ENCODE measurements around the gene MYPN.
"Not testable (repeated sequence)": the region's sequence is repeated elsewhere in the genome, so short reads cannot be mapped to it uniquely, and the experiment has no call there.

MYPN gene

GRCh38 chr10:68179016-68179415, 69.7 kb downstream of the MYPN start:
- no peak for DNase-seq (ENCODE audit: low spot score)
- no peak for TF ChIP-seq CTCF (IDR thresholded peaks at IDR 0.05; ENCODE audit: extremely low read depth, insufficient read depth, missing control alignments)

GRCh38 chr10:68180490-68180889, 71.2 kb downstream of the MYPN start:
- TF ChIP-seq CTCF (IDR thresholded peaks at IDR 0.05; ENCODE audit: extremely low read depth, insufficient read depth, missing control alignments) = no peak
- in situ Hi-C loops (cut with MboI; ENCODE audit: low pct_unique_long_range_greater_than_20kb, low sequenced_read_pairs, unreplicated experiment) = no loop called here
- no peak for DNase-seq (ENCODE audit: low spot score)

More at GRCh38 chr10:68179016-68179415, 69.7 kb downstream of the MYPN start:
- in situ Hi-C loops (cut with MboI; ENCODE audit: low pct_unique_long_range_greater_than_20kb, low sequenced_read_pairs, unreplicated experiment) = no loop called here

GRCh38 chr10:68184546-68184945, 75.3 kb downstream of the MYPN start:
- in situ Hi-C loops (cut with MboI; ENCODE audit: low pct_unique_long_range_greater_than_20kb, low sequenced_read_pairs, unreplicated experiment) = no loop called here
- DNase-seq (ENCODE audit: low spot score) = no peak
- no peak for TF ChIP-seq CTCF (IDR thresholded peaks at IDR 0.05; ENCODE audit: extremely low read depth, insufficient read depth, missing control alignments)

DNA sequence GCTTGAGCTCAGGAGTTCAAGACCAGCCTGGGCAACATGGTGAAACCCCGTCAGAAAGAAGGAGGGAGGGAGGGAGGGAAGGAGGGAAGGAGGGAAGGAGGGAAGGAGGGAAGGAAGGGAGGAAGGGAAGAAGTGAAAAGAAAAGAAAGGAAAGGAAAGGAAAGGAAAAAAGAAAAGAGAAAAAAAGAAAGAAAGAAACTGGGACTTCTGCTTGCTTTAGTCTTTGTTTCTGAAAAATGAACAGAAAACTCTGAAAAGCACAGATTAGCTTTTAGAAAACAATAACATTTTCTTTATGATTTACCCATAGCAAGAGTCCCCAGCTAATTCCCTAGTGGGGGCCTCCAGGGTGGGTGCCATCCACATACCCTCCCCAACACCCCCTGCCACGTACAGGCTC, 75.8 kb downstream of the MYPN start:
- in situ Hi-C loops (cut with MboI; ENCODE audit: low pct_unique_long_range_greater_than_20kb, low sequenced_read_pairs, unreplicated experiment) = no loop called here
- TF ChIP-seq CTCF (IDR thresholded peaks at IDR 0.05; ENCODE audit: extremely low read depth, insufficient read depth, missing control alignments) = no peak
- no peak for DNase-seq (ENCODE audit: low spot score)

DNA sequence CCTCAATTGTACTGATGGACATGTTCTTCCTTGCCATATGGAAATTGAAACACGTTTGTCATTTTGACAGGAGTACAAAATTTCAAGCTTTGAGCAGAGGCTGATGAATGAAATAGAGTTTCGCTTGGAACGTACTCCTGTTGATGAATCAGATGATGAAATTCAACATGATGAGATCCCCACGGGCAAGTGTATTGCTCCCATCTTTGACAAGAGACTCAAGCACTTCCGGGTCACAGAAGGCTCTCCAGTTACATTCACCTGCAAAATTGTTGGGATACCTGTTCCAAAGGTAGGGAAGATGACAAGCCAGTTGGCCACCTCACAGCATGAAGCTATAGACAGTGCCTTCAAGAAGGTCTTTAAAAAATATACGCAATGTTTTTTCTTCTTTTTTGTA, 79.5 kb downstream of the MYPN start:
- in situ Hi-C loops (cut with MboI; ENCODE audit: low pct_unique_long_range_greater_than_20kb, low sequenced_read_pairs, unreplicated experiment) = no loop called here
- DNase-seq (ENCODE audit: low spot score) = no peak
- TF ChIP-seq CTCF (IDR thresholded peaks at IDR 0.05; ENCODE audit: extremely low read depth, insufficient read depth, missing control alignments) = no peak

GRCh38 chr10:68192113-68192512, 82.8 kb downstream of the MYPN start:
- no peak for TF ChIP-seq CTCF (IDR thresholded peaks at IDR 0.05; ENCODE audit: extremely low read depth, insufficient read depth, missing control alignments)
- DNase-seq (ENCODE audit: low spot score) = no peak
- in situ Hi-C loops (cut with MboI; ENCODE audit: low pct_unique_long_range_greater_than_20kb, low sequenced_read_pairs, unreplicated experiment) = no loop called here

- in situ Hi-C loops (cut with MboI; ENCODE audit: low pct_unique_long_range_greater_than_20kb, low sequenced_read_pairs, unreplicated experiment) = no loop called here
- no peak for DNase-seq (ENCODE audit: low spot score)
Measured at GRCh38 chr10:68194290-68194689, 85.0 kb downstream of the MYPN start.

GRCh38 chr10:68195776-68196175, 86.5 kb downstream of the MYPN start:
- DNase-seq (ENCODE audit: low spot score); in situ Hi-C loops (cut with MboI; ENCODE audit: low pct_unique_long_range_greater_than_20kb, low sequenced_read_pairs, unreplicated experiment): not testable (repeated sequence)

More at GRCh38 chr10:68194290-68194689, 85.0 kb downstream of the MYPN start:
- TF ChIP-seq CTCF (IDR thresholded peaks at IDR 0.05; ENCODE audit: extremely low read depth, insufficient read depth, missing control alignments) = no peak

Measured in GM13977 (cell line).